ENCODE data around the gene HOXC4.
A peak's percentile ranks its signal among the peaks of the same experiment; 100 is the strongest.

HOXC4 gene

DNA sequence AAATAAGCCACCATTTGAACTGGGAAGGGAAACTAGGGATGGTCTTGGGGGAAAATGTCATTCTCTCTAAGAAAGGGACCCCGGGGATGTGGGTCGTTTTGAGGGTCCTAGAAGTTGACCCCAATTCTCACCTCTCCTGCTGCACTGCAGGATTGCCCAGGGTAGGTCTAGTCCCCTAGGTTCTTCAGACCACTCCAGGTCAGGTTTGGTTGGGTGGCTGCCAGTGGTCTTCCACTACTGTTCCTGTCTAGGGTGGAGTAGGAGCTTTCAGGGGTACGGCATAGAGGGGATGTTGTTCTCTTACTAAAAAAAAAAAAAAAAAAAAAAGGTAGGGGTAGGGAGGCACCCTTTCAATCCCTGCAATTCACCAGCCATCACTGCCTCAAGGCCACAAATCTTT lies 37.6 kb upstream of the HOXC4 start:
- DNase-seq: no peak

GRCh38 chr12:54016478-54016964 lies 37.1 kb upstream of the HOXC4 start:
- DNase-seq: peak; percentile 96

DNA sequence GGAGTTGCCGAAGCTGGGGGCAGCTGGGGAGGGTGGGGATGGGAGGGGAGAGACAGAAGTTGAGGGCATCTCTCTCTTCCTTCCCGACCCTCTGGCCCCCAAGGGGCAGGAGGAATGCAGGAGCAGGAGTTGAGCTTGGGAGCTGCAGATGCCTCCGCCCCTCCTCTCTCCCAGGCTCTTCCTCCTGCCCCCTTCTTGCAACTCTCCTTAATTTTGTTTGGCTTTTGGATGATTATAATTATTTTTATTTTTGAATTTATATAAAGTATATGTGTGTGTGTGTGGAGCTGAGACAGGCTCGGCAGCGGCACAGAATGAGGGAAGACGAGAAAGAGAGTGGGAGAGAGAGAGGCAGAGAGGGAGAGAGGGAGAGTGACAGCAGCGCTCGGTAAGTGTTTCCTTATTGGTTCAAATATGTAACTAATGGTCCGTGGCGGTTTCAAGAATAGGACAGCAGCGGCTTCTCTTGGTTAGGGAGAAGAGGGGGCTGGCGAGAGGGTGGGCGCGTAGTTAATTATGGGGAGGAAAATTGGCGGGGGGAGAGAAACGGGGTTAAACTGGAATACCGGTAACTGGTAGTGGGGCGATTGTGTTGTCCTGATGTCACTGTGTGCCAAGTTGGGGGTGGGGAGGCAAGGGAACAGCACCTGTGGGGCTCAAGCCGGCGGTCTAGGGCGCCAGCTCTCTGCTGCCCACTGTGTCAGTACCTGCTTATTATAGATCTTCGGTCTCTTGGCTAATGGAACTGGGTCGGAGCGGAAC lies 36.4 kb upstream of the HOXC4 start:
- peak; percentile 72 for DNase-seq

DNA sequence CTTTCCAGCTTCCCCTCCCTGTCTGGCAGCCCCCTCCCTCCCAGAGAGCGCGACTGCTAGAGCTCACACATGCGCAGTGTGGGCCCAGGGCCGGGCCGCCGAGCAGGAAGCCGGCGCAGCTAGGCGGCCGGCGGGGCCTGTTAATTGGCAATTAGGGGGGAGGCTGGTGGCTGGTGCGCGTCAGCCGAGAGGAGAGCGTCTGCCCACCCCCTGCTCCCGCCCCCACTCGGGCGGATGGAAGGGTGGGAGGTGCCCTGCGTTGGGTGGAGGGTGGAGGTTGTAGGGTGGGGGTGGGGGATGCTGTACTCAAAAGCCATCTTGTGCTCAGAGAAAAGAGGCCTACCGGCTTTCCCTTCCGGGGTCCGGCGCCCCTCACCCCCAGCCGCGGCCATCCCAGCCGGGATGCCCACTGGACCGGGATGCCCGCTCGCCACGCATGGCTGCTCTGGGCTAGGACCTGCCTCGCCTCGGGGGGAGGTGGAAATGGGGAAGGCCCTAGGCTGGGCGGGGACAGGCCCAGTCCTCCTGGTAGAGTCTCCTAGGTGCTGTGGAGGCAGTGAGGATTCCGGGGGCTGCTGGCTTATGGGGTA lies 35.7 kb upstream of the HOXC4 start:
- peak; percentile 99 for DNase-seq

- DNase-seq: peak; percentile 91
Observed at GRCh38 chr12:54018468-54018984, 35.1 kb upstream of the HOXC4 start.

- DNase-seq: peak; percentile 88
Observed at GRCh38 chr12:54019091-54019811, 34.4 kb upstream of the HOXC4 start.

DNA sequence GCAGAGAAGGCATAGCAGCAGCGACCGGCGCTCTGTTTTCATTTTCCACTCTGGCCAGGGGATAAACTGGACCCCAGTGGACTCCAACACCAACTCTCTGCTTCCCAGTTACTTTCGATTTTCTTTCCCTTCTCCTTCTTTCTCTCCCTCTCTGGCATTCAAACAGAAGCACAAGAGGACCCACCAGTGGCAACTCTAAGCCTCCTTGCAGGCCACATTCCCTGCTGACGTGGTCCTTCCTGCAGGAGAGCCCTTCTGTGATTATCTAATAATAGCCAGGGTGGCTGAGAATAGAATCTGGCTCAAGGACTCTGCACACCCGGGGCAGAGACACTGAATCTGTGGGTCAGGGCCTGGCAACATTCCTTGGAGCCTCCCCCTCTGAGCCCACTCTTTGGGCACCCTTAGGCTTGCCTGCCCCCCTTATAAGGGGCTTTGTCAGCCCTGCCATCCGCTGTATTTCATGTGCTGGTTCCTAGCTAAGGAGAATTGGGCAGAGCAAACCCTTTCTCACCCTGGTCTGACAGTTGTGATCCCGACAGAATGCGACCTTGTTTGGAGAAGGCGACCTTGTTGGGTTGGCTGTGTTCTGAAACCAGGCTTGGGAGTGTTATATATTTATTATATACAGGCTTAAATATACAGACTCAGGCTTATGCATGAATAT lies 33.6 kb upstream of the HOXC4 start:
- DNase-seq: peak; percentile 81

DNA sequence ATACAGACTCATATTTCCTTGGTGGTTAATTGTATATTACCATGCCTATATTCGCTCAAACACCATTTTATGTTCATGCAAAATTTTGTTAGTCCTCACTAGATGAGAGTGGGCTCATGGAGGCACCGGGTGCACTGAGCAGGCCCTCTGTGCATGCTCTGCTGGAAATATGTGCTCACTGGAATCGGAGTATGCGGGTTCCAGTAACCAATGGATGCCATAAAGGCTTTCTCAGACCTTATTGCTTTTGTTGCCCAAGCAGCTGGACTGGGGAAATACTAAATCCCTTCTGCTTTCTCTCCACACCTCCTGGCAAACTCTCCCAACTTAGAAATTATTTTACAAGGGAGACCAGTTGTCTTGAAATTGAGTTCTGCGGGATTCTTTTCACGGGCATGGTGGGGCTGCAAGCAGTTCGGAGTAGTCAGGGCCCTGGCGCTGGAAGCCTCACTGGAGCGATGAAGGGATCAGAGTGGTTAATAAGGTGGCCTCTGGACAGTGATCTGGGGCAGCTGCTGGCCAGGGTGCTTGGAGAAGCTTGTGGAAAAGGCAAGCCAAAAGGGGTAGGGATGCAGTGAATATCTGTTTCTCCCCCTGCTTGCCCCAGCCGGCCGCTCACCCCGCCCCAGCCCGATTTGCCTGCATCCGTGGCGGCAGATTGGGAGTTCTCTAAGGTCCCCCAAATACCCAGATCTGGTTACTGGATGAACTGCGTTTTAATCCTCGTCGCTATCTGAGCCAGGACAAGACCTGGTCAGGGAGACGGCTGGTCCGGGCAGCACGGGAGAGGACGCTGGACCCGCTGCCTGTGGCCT lies 32.8 kb upstream of the HOXC4 start:
- no peak for DNase-seq

DNA sequence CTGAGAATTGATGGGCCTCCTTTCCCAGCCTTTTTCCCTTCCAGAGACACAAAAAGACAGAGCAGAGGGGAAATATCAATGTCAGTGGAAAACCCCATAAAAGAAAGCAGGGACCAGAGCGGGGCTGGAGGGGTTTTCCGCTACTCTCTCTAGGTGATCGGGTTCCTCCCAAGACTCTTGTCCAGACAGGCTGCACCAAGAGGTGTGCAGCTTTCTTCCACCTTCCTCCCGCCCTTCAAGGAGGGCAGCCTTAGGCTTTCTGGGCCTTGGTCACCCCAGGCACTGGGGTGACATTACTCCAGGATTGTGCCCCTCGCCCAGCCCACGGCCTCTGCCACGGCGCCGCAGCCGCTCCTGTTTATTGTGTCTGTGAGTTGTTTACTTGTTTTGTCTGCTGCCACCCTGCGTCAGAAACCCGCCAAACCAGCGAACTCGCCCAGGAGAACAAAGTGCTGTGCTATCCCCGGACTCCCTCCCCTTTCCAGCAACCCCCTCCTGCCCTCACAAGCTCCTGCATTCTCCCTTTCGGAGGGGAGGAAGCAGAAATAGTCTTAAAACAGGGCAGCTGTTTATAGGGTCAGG lies 32.1 kb upstream of the HOXC4 start:
- peak; percentile 61 for DNase-seq

DNA sequence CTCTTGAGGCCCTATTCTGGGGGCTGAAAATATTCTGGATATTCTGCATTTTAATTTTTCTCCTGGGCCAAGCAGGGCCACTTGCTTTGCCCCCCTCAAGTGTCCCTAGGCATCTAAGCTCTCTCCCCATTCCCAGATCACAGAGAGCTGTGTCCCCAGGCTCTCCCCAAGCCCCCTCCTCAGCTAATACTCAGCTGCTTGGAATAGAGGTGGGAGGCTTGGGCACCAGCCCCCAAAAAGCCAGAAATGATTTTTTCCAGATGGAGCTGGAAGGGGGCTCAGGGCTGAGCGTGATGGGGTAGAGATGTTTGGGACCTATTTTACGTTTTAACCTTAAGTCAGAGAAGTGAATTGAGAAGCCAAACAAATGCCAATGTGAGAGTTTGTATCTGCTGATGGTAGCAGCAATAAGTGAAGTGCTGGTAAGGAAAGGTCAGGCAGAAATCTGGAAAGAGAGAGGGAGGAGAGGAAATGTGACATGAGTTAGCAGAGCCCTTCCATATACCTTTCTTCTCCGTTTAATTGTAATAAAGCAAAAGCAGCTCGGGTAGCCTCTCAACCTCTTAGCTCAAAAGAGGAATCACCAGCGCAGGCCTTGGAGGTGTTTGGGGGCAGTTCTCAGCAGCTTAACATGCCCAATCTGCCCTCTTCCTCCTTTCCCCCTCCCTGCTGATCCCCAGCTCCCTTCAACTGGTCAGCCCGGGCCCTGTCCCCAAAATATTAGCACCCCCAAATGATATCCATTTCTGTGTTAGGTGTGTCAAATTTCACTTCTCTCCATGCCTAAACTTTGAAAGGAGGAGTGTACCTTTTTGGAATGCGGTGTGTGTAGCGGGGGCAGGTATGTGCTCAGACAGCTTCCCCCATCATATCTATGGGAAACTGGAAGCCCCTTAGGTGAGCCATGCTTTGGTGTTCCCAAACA lies 30.4 kb upstream of the HOXC4 start:
- DNase-seq: no peak

DNA sequence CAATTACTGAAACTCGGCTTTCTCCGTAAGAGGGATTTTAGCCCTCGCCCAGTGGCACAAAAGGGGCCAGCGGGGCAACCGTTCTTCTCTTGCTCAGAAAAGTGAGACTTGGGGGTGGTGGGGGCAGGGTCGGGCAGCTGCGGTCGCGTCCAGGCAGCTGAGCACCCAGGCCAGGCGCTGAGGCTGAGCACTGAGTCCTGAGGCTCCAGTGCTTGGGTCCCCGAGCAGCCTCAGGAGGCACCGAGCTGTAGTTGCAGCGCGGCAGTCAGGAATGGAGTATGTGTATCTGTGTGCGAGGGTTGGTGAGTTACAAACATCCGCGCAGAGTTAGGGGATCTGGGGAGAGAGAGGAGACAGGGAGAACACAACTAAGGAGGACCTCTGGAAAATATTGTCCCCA lies 29.5 kb upstream of the HOXC4 start:
- peak; percentile 60 for DNase-seq

GRCh38 chr12:54024581-54025305 lies 28.9 kb upstream of the HOXC4 start:
- DNase-seq: no peak

DNA sequence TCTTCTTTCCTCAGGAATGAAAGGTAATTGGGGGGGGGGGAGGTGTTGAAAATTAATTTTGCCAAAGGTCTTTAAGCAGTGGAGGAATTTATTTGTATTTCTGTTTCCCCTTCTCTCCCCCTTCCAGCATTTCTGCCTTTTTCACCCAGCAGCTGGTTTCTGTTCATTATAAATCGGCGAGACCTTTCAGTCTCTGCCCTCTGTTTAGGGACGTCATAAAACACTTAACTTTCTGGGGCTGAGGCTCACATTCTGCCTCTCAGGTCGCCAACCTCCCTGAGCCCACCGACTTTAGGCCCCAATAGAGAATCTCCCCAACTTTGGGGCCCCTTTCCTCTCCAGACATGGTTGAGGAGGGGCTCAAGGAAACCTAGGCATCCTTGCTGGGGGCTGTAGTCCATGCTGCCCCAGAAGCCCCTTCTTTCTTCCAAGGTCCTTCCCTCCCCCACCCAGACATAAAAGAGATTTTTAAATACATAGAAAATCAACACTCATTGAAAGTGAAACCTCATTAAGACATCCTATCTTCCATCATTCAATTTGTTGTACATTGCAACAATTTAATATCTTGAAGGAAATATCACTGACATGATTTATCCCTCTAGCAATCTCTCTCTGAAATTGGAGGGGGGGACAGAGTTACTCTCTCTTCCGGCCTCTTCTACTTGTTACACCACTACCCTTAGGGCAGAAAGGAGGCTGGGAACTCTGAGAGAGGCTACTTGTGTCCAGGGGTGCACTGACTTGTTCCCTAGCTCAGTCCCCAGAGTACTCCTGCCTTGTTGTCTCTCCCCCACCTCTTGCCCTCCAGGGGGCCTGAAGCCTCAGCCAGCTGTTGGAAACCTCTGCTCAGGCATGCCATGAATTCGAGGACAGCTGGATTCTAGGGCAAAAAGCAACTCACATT lies 27.9 kb upstream of the HOXC4 start:
- DNase-seq: no peak

- DNase-seq: no peak
Observed at GRCh38 chr12:54026640-54027441, 26.8 kb upstream of the HOXC4 start.

- no peak for DNase-seq
Observed at GRCh38 chr12:54027442-54027786, 26.2 kb upstream of the HOXC4 start.

DNA sequence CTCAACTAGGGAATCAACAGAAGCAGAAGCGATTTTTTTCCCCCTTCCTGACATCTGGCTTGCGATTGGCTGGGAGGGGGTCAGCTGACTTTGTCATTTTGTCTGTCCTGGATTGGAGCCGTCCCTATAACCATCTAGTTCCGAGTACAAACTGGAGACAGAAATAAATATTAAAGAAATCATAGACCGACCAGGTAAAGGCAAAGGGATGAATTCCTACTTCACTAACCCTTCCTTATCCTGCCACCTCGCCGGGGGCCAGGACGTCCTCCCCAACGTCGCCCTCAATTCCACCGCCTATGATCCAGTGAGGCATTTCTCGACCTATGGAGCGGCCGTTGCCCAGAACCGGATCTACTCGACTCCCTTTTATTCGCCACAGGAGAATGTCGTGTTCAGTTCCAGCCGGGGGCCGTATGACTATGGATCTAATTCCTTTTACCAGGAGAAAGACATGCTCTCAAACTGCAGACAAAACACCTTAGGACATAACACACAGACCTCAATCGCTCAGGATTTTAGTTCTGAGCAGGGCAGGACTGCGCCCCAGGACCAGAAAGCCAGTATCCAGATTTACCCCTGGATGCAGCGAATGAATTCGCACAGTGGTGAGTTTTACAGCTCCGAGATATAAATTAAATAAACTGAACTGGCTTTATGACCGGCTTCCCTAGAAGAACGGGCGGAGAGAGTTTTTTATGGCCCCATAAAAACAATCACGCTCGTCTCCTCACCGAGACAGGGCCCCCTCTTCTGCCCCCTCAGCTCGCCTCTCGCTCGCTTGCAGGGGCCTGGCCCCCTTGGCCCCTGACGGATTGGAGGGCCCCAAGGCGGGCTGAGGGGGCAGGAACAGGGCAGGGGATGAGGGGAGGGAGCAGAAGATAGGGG lies 25.1 kb upstream of the HOXC4 start, which contains the start of gene HOXC6:
HOXC6 (plus strand) TSS at position 127 of the 888 bp plus-strand sequence; CDS start at position 209, 82 bp downstream.
- peak; percentile 83 for DNase-seq

Data from fibroblast of skin of right biceps (primary cell).